GM20000 (cell line): ENCODE results near the gene PRKCZ.

Experiments
- DNase-seq: peaks from one replicate; pipeline ENCODE4 v3.0.0; 2012; ENCODE audit warnings: low spot score
- CTCF ChIP-seq: IDR thresholded peaks from 2 replicates; pipeline ENCODE4 v1.5.1; 2012; ENCODE audit warnings: mild to moderate bottlenecking, control low read depth; ENCODE audit errors: extremely low read depth, missing control alignments

PRKCZ gene

DNA sequence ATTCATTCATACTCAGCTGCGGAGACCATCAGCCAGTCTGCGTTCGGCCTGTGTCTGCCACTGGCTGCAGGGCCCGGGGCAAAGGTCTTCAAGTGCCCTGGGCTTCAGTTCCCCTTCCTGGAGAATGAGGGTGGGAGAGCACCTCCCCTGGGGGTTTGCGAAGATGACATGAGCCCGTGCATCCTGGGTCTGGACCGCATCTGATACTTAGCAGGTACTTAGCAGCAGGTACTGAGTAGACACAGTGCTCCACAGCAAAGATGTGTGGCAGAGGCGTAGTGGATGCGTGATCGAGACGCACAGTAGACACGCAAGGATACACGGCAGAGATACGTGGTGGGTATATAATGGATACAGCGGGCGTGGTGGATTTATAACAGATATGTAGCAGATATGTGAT is 51.3 kb downstream of the PRKCZ start:
- TF ChIP-seq CTCF: no peak
- no peak for DNase-seq

GRCh38 chr1:2101946-2102345 is 51.7 kb downstream of the PRKCZ start:
- DNase-seq: no peak
- no peak for TF ChIP-seq CTCF

- DNase-seq: no peak
- no peak for TF ChIP-seq CTCF
These were observed 52.5 kb downstream of the PRKCZ start for GRCh38 chr1:2102753-2103152.

DNA sequence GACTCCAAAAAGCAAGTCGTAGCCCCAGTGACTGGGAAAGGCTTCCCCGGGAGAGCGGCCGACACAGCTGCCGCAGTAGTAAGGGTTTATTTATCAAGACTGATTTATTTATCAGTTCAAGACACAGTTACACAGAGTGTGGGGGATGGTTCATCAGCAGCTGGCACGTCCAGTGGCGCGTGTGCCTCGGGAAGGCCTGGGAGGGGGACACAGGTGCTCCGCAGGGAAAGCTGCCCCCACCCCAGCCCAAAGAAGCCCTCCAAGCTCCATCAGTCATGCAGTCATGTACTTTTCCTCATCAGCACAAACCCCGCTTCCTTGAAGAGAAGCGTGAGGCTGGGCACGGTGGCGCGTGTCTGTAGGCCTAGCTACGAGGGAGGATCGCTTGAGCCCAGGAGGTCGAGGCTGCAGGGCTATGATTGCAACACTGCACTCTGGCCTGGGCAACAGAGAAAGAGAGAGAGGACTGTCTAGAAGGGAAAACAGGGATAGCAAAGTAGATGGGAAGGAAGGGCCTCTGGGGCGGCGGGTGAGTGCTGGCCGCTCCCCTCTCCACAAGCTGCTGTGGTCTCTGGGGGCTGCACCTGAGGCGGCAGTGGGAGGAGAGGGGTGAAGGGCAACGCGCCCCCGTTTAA is 53.2 kb downstream of the PRKCZ start:
- TF ChIP-seq CTCF: no peak
- DNase-seq: no peak

GRCh38 chr1:2103901-2104590 is 53.8 kb downstream of the PRKCZ start:
- DNase-seq: no peak
- TF ChIP-seq CTCF: no peak

DNA sequence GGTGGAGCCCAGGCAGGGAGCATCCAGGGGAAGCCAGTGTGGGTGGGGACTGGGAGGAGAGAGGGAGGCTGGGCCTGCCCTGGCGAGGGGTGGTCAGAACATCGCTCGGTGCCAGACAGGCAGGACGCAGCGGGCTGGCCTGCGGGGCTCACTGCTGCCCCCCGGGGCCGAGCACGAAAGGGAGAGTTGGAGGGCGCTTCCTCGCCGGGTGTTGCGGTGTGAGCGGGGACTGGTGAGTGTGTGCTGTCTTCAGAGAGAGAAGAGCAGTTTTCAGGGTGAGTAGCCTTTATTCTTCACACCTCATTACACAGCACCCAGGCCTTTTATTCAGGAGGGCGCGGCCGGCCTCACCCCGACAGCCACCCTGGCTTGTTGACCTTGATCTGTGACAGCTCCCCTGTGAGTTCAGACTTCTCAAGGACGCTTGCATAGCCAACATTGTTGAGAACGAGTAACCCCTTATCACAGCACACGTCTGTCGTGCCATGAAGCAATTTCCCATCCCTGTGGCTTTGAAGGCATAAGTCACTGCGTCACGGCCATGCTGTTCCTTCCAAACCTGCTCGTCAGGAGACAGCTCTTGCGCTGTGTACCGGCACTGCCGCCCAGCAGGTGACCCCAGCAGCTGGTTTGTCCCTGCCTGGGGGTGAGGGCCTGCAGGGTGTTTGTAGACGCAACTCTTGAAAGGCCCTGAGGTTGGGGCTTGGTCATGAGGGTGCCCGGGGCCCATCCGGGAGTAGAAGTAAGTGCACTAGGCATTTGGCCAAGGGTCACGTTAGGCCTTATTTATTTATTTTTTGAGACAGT is 54.6 kb downstream of the PRKCZ start:
- DNase-seq: no peak

More for the DNA sequence above, 54.6 kb downstream of the PRKCZ start:
- TF ChIP-seq CTCF: no peak
